ENCODE results near the gene ZFAND2A. TPM values are rescaled to one million over a fixed set of nuclear protein-coding genes. Genes with fewer than 3 reads are reported as not detected.

The ZFAND2A gene
- total RNA-seq, 1 donor from 2014 or later = 14.1 TPM

DNA sequence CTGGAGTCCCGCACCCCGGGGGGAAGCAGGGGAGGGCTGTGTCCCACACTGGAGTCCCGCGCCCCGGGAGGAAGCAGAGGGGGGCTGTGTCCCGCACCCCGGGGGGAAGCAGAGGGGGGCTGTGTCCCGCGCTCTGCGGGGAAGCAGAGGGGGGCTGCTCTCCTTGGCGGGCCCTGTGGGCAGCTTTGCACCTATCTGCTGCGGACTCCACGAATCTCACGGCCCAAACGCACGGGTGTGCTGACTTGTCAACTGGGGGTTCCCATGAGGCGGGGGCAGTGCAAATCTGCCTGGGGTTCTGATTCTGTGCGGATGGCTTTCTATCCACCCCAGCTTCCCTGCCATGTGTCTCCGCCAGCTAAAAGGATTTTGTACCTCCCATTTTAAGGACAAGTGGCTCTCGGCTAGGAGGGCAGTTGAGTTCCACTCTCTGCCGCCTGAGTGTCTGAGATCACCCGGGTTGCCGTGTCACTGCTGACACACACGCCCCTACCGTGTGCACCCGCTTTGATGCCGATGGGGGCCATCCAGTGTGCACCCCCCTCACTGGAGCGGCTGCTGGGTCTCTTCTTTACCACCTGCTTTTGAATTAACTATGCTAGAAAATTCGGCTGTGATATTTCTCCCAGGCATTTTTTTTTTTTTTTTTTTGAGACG is 51.6 kb downstream of the ZFAND2A start:
- Mint-ChIP-seq H3K36me3 (ENCODE audit: insufficient read depth) (no peaks in the 10 kb centered on the region), H3K27me3 (no peaks in the 10 kb centered on the region), H3K9me3 (ENCODE audit: low read depth) (no peaks in the 10 kb centered on the region), H3K4me3 (ENCODE audit: low read depth) (no peak overlapping the region), H3K27ac (no peak overlapping the region), H3K4me1 (ENCODE audit: low read depth) (peaks cover 7% of the 10 kb centered on the region)
- TF ChIP-seq, protein P1, sequence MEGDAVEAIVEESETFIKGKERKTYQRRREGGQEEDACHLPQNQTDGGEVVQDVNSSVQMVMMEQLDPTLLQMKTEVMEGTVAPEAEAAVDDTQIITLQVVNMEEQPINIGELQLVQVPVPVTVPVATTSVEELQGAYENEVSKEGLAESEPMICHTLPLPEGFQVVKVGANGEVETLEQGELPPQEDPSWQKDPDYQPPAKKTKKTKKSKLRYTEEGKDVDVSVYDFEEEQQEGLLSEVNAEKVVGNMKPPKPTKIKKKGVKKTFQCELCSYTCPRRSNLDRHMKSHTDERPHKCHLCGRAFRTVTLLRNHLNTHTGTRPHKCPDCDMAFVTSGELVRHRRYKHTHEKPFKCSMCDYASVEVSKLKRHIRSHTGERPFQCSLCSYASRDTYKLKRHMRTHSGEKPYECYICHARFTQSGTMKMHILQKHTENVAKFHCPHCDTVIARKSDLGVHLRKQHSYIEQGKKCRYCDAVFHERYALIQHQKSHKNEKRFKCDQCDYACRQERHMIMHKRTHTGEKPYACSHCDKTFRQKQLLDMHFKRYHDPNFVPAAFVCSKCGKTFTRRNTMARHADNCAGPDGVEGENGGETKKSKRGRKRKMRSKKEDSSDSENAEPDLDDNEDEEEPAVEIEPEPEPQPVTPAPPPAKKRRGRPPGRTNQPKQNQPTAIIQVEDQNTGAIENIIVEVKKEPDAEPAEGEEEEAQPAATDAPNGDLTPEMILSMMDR (IDR thresholded peaks at IDR 0.05; ENCODE audit: unreplicated experiment) = no peak
- no peak for DNase-seq (ENCODE audit: low spot score, unreplicated experiment)

DNA sequence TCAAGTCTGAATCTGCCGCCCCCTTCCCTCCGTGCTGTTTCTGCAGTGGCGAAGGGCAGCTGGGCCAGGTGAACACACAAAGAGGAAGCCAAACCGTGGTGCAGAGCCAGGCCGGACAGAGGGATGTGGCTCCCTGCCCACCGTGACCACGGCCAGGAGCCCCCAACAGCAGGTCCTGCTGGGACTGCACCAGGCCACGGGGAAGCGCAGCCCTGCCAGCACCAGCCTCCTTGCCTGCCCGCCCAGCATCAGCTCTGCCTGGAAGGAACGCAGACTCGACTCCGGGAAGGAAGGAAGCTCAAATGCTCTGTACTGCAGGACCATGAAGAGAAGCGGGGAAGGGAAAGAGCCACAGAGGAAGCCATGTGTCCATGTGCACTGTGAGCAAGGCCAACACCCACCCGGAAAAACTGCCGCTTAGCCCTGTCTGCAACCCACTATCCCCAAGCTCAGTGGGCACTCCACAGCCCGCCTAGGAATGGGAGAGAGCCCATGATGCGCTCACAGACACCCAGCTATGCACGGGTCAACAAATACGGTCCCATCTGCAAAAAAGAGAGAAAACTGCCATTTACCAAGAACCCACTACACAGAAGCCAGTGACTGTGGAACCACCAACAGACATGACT is 53.1 kb downstream of the ZFAND2A start:
- no peaks in the 10 kb centered on the region for H3K36me3 Mint-ChIP-seq (ENCODE audit: insufficient read depth)
- H3K27ac Mint-ChIP-seq = no peak overlapping the region
- H3K4me3 Mint-ChIP-seq (ENCODE audit: low read depth) = no peak overlapping the region
- no peak for DNase-seq (ENCODE audit: low spot score, unreplicated experiment)
- TF ChIP-seq, protein P1 (IDR thresholded peaks at IDR 0.05; ENCODE audit: unreplicated experiment) = no peak
- H3K9me3 Mint-ChIP-seq (ENCODE audit: low read depth) = no peaks in the 10 kb centered on the region
- no peaks in the 10 kb centered on the region for H3K27me3 Mint-ChIP-seq
- H3K4me1 Mint-ChIP-seq (ENCODE audit: low read depth) = peaks cover 15% of the 10 kb centered on the region

DNA sequence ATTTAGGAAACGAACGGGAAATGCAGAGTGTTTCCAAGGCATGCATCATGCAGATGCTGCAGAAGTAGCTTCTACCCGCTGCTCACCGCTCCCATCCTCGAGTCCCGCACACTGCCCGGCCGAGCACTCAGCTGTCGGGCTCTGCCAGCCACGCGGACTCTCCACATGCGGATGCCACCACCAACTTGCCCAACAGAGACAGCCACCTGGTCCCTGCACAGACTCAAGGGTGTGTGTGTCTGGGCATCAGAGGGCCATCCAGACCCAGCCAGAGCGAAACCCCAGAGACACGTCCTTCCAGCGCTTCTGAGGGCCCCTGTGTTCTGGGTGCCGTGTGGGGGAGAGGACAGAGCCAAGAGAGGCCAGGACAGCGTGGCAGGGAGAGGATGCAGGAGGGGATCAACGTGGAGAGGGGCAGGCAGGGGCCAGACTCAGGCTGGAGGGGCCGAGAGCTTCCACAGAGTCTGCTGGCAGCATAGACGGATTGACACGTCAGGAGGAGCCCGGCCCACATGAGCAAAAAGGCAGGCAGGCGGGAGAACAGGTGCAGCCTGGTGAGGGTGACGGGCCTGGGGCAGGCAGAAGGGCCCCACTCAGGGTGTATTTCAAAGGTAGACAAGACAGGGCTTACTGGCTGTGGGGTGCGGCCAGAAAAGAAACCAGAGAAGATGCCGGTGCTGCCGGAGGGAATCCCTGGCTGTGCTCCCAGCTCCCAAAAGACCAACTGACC is 53.8 kb downstream of the ZFAND2A start:
- Mint-ChIP-seq H3K4me3 (ENCODE audit: low read depth) (no peak overlapping the region), H3K36me3 (ENCODE audit: insufficient read depth) (no peaks in the 10 kb centered on the region), H3K4me1 (ENCODE audit: low read depth) (peaks cover 19% of the 10 kb centered on the region), H3K27me3 (no peaks in the 10 kb centered on the region), H3K27ac (no peak overlapping the region), H3K9me3 (ENCODE audit: low read depth) (no peaks in the 10 kb centered on the region)
- TF ChIP-seq, protein P1 (IDR thresholded peaks at IDR 0.05; ENCODE audit: unreplicated experiment) = no peak
- no peak for DNase-seq (ENCODE audit: low spot score, unreplicated experiment)

DNA sequence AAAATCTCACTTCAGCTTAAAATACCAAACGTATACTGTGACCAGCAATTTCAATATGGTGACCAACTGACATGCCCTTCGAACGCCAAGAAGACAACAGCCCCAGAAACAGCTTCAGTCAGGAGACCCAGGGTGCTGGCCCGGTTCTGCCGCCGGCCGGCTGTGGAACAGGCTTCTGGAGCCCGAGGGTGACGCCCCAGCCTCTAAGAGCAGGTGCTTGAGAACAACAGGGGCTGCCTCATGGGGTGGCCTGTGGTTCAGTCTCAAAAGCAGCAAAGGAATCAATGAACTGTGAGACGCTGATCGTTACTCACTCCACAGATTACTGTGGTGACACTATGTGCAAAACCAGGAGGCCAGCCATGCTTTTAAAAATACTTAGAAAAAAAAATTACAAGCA is 54.8 kb downstream of the ZFAND2A start:
- Mint-ChIP-seq H3K4me3 (ENCODE audit: low read depth) (no peak overlapping the region), H3K9me3 (ENCODE audit: low read depth) (no peaks in the 10 kb centered on the region), H3K27ac (peak overlapping the region; percentile 56), H3K27me3 (no peaks in the 10 kb centered on the region), H3K4me1 (ENCODE audit: low read depth) (peaks cover 21% of the 10 kb centered on the region), H3K36me3 (ENCODE audit: insufficient read depth) (no peaks in the 10 kb centered on the region)
- TF ChIP-seq, protein P1 (IDR thresholded peaks at IDR 0.05; ENCODE audit: unreplicated experiment) = no peak
- DNase-seq (ENCODE audit: low spot score, unreplicated experiment) = no peak

DNA sequence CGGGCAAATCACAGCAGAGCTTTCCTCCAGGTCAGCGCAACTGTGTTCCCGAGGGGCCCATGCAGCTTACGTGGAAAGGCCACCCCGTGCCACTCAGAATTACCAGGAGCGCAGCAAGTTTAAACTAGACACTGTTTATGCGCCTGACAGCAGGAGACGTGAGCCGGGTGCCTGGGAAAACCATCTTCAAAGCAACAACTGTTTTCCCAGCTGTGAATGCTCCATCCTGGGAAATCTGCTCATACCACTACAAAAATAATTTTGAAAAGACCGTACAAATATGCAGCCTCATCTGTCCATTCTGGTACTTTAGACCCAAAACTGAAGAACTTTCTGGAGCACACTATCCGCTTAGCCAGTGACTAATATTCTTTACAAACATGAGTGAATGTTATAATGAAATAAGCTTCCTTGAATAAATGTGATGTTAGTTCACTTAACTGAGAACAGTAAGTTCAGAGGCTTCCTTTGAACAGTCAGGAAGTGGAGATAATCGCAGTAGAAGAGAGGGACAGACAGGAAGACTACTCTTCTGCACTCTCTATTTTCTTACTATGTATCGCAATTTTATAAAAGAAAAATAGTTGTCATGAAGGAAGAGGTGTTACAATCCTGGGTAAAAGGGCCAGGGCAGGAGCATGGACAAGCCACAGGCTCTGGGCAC is 55.3 kb downstream of the ZFAND2A start:
- Mint-ChIP-seq H3K4me1 (ENCODE audit: low read depth) (peaks cover 21% of the 10 kb centered on the region), H3K27ac (peak overlapping the region; percentile 56), H3K27me3 (no peaks in the 10 kb centered on the region), H3K9me3 (ENCODE audit: low read depth) (no peaks in the 10 kb centered on the region), H3K4me3 (ENCODE audit: low read depth) (no peak overlapping the region), H3K36me3 (ENCODE audit: insufficient read depth) (no peaks in the 10 kb centered on the region)
- TF ChIP-seq, protein P1 (IDR thresholded peaks at IDR 0.05; ENCODE audit: unreplicated experiment) = no peak
- no peak for DNase-seq (ENCODE audit: low spot score, unreplicated experiment)
